ENCODE results near the gene PLEKHH3. TPM values are rescaled to one million over a fixed set of nuclear protein-coding genes. Genes with fewer than 3 reads are reported as not detected.
A peak's percentile ranks its signal among the peaks of the same experiment; 100 is the strongest.

Gene PLEKHH3
- total RNA-seq, 1 experiment from 2014 or later: 21.4 TPM

DNA sequence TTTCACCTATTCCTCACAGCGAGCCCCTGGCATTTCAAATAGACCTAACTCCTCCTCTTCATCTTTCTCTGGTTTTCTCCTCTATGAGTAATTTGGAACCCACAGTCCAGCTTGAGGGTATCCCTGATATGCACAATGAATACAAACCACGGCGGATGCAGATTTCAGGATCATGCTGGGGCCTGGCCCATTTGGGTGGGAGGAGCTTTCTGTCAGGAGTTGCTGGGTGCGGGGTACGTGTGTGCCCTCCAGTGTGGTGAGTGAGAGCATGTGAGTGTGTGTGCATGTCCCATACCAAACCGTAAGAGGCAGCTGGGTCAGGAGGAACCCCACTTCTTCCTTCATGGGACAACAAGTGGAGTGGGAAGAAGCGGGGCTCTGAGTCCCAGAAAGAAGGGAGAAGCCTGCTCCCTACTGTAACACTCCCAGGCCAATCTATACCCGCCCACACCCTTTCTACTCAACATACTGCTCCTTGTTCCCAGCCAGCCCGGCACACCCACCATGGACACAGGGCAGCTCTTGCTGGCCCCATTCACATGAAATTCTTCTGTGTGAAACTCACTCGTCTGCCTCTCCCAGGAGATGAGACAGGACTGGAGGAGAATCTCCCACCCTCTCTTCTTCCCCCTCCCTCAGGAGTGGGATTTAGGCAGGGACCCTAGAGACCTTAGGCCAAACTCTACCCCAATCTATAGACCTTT is 23.9 kb upstream of the PLEKHH3 start:
- H3K27me3 Mint-ChIP-seq (ENCODE audit: low read depth): no peaks in the 10 kb centered on the region

More for the DNA sequence above, 23.9 kb upstream of the PLEKHH3 start:
- no peaks in the 10 kb centered on the region for H3K79me1 ChIP-seq (ENCODE audit: insufficient read depth, low read depth, low read length, poor library complexity, severe bottlenecking)
- no peak overlapping the region for H3K14ac ChIP-seq (ENCODE audit: insufficient read depth, low read length)
- H3K9me3 ChIP-seq (ENCODE audit: control insufficient read depth, low read depth, low read length): no peaks in the 10 kb centered on the region
- no CpG with 5 or more reads among the region's 10 CpGs for WGBS (ENCODE audit: extremely low coverage, insufficient read length, low lambda C conversion rate)
- no peak overlapping the region for H3K4me2 ChIP-seq (ENCODE audit: insufficient read depth, insufficient read length, low read length)
- Mint-ChIP-seq H3K36me3 (ENCODE audit: insufficient read depth in 1 of 3, low read depth in 3 of 3) (peaks cover 14 to 53% (median 36%) of the 10 kb centered on the region in 3 experiments; a peak in 6 of 7 replicates), H3K27ac (peak overlapping the region in 1 of 3 experiments; percentile 8; a peak in 3 of 7 replicates), H3K4me1 (peaks cover 8 to 25% of the 10 kb centered on the region in 2 experiments), H3K4me3 (no peak overlapping the region), H3K9me3 (no peaks in the 10 kb centered on the region)
- no peak overlapping the region for H4K91ac ChIP-seq (ENCODE audit: insufficient read length, low read depth, low read length)
- no peak overlapping the region for H3K56ac ChIP-seq (ENCODE audit: insufficient read length, low read depth, low read length)
- no peaks in the 10 kb centered on the region for H4K20me1 ChIP-seq (ENCODE audit: control insufficient read depth, insufficient read depth, insufficient read length)
- TF ChIP-seq, protein P1, sequence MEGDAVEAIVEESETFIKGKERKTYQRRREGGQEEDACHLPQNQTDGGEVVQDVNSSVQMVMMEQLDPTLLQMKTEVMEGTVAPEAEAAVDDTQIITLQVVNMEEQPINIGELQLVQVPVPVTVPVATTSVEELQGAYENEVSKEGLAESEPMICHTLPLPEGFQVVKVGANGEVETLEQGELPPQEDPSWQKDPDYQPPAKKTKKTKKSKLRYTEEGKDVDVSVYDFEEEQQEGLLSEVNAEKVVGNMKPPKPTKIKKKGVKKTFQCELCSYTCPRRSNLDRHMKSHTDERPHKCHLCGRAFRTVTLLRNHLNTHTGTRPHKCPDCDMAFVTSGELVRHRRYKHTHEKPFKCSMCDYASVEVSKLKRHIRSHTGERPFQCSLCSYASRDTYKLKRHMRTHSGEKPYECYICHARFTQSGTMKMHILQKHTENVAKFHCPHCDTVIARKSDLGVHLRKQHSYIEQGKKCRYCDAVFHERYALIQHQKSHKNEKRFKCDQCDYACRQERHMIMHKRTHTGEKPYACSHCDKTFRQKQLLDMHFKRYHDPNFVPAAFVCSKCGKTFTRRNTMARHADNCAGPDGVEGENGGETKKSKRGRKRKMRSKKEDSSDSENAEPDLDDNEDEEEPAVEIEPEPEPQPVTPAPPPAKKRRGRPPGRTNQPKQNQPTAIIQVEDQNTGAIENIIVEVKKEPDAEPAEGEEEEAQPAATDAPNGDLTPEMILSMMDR (conservative IDR thresholded peaks at IDR 0.05): no peak
- no peak overlapping the region for H3K18ac ChIP-seq (ENCODE audit: insufficient read length, low read depth, low read length)
- H2AK5ac ChIP-seq (ENCODE audit: insufficient read length, low read length): no peak overlapping the region
- no peaks in the 10 kb centered on the region for H3K4me1 ChIP-seq (ENCODE audit: insufficient read depth, low read length)
- no peak overlapping the region for H4K8ac ChIP-seq (replicated peaks; ENCODE audit: insufficient read length, low read depth, low read length)
- no peak for DNase-seq
- H3K23me2 ChIP-seq (ENCODE audit: insufficient read length, low read depth, low read length, poor library complexity, severe bottlenecking): no peaks in the 10 kb centered on the region
- no peak overlapping the region for H4K5ac ChIP-seq (ENCODE audit: insufficient read length, low read depth, low read length)
- no peak overlapping the region for H2BK12ac ChIP-seq (ENCODE audit: insufficient read length, low read depth, low read length)
- H2BK20ac ChIP-seq (ENCODE audit: low read depth, low read length, poor library complexity, severe bottlenecking): no peak overlapping the region
- H3K27me3 ChIP-seq (ENCODE audit: insufficient read depth, low read length): no peaks in the 10 kb centered on the region
- no peak overlapping the region for H3K9ac ChIP-seq (ENCODE audit: extremely low read depth, insufficient read length, low read length)
- no peak overlapping the region for H3K23ac ChIP-seq (ENCODE audit: insufficient read length, low read depth, low read length)
- no peak overlapping the region for H2BK120ac ChIP-seq (ENCODE audit: low read depth, low read length, poor library complexity, severe bottlenecking)
- H2AFZ ChIP-seq (ENCODE audit: low read length): no peak overlapping the region
- H2BK5ac ChIP-seq (ENCODE audit: insufficient read length, low read length): no peak overlapping the region
- no peak overlapping the region for H2BK15ac ChIP-seq (ENCODE audit: low read depth, low read length)
- H3K79me2 ChIP-seq (ENCODE audit: insufficient read depth, low read length): no peaks in the 10 kb centered on the region
- H3K27ac ChIP-seq (ENCODE audit: insufficient read length, low read depth, low read length): no peak overlapping the region
- no peak overlapping the region for H3K4ac ChIP-seq (ENCODE audit: low read depth, low read length)
- no peak overlapping the region for H3T11ph ChIP-seq (ENCODE audit: low read length)
